K562 (cell line): ENCODE results near the gene MMEL1.
A peak's percentile ranks its signal among the peaks of the same experiment; 100 is the strongest.

ENCODE experiments used
- BHLHE40 ChIP-seq: IDR thresholded peaks from 2 replicates; pipeline ENCODE4 v1.6.1; 2011; ENCODE audit warnings: low read length, improper control_type of control experiment
- BRCA1 ChIP-seq, 2 experiments: fragments of 450-650 bp in 1 of 2; sonication (generic) in 1 of 2; formaldehyde crosslinking in 1 of 2; IDR thresholded peaks; 2 replicates each; pipeline versions ENCODE4 v1.5.0 to v1.6.1; 2017 to 2020; ENCODE audit warnings: mild to moderate bottlenecking in 1 of 2, missing genetic modification reagents in 1 of 2
- EZH2 ChIP-seq: IDR thresholded peaks from 2 replicates; pipeline ENCODE4 v1.6.1; 2012; ENCODE audit warnings: low read depth, mild to moderate bottlenecking, inconsistent platforms, low read length, borderline replicate concordance
- PML ChIP-seq: IDR thresholded peaks from 2 replicates; pipeline ENCODE4 v1.6.1; 2012; ENCODE audit warnings: low read length, inconsistent platforms
- SMAD3 ChIP-seq: fragments of 450-650 bp; formaldehyde crosslinking; conservative IDR thresholded peaks from 2 replicates; pipeline ENCODE4 v1.4.0; 2020; ENCODE audit warnings: mild to moderate bottlenecking
- TAF1 ChIP-seq: IDR thresholded peaks from 2 replicates; pipeline ENCODE4 v1.6.1; 2011; ENCODE audit warnings: mild to moderate bottlenecking, low read length, moderate library complexity; ENCODE audit not compliant: insufficient read depth, control insufficient read depth, severe bottlenecking; ENCODE audit errors: extremely low read depth
- TAF7 ChIP-seq: fragments of 450-650 bp; IDR thresholded peaks from 2 replicates; pipeline ENCODE4 v1.6.1; 2016; ENCODE audit warnings: missing genetic modification characterization, missing compliant biosample characterization
- TCF7L2 ChIP-seq: fragments of 150-350 bp; IDR thresholded peaks from 2 replicates; pipeline ENCODE4 v1.6.1; 2016; ENCODE audit warnings: low read depth, mild to moderate bottlenecking, low read length, moderate library complexity
- ZNF668 ChIP-seq: fragments of 250-450 bp; sonication (Bioruptor Pico); IDR thresholded peaks from 2 replicates; pipeline ENCODE4 v1.8.0; 2022; ENCODE audit warnings: mild to moderate bottlenecking, inconsistent platforms
- ZNF778 ChIP-seq: fragments of 450-650 bp; formaldehyde crosslinking; IDR thresholded peaks from 2 replicates; pipeline ENCODE4 v1.4.0; 2020; ENCODE audit warnings: mild to moderate bottlenecking, moderate library complexity
- TF ChIP-seq, protein P1 (sequence below), 3 experiments: IDR thresholded peaks in 2 of 3; conservative IDR thresholded peaks in 1 of 3; 2 replicates each; pipeline ENCODE4 v1.5.1; 2011 to 2012; ENCODE audit warnings: low read length in 3 of 3, mild to moderate bottlenecking in 3 of 3, control low read depth in 2 of 3, improper control_type of control experiment in 1 of 3, inconsistent platforms in 1 of 3, low read depth in 1 of 3, mixed read lengths in 1 of 3, moderate library complexity in 1 of 3; ENCODE audit not compliant: insufficient read depth in 2 of 3
- TF ChIP-seq, protein P2 (sequence below): sonication (generic); formaldehyde crosslinking; IDR thresholded peaks from 2 replicates; pipeline ENCODE4 v1.8.0; 2022; ENCODE audit warnings: mild to moderate bottlenecking, low read depth, missing genetic modification reagents
- TF ChIP-seq, protein P3 (sequence below): sonication (generic); formaldehyde crosslinking; IDR thresholded peaks from 2 replicates; pipeline ENCODE4 v1.5.0; 2020; ENCODE audit warnings: missing genetic modification reagents
- TF ChIP-seq, protein P4 (sequence below): fragments of 150-350 bp; IDR thresholded peaks from 2 replicates; pipeline ENCODE4 v1.6.1; 2014; ENCODE audit warnings: low read depth, mild to moderate bottlenecking, low read length, borderline replicate concordance

DNA sequence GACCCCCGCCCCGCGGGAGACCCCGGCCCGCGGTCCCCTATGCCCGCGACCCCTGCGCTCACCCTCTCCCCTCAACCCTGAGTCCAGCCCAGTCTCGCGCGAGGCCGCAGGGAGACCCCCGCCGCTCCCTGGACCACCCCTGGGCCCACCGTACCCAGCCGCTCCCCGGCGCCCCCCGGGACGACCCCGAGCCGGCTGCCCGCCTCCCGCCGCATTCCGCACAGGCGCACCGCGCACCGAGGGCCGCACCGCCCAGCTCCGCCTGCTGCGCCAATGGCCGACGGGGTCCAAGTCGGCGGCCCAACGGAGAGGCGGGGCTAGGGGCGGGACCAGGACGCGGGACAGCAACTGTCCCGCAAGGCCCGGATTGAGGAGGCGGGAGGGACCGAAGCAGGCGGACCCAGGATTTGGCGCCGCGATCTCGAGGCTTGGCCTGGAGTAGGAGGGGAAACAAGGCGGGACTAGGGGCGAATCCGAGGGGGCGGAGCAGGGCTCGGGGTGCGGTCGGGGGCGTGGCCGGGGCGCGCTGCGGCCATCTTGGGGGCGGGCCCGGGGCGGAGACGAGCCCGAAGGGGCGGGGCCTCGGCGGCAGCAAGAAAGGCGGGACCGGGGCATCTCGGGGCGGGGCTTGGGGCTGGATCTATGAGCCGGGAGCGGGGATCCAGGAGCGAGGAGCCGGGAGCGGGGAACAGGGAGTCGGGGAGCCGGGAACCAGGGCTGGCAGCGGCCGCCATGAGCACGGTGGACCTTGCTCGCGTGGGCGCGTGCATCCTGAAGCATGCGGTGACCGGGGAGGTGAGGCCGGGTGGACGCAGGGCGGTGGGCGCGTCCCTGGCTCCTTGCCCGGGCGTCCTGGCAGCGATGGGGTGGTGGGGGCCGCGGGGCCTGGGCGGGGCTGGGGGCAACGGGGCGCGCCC lies 46.4 kb downstream of the MMEL1 start, which contains the start of gene PRXL2B:
- TF ChIP-seq TCF7L2 (no peak), BHLHE40 (no peak), TAF7 (tag) (no peak), PML (no peak), BRCA1 (IDR thresholded peaks at IDR 0.05) (no peak), BRCA1 (CRISPR knock-in tag; IDR thresholded peaks at IDR 0.05) (no peak), TAF1 (peak; percentile 42), EZH2 (no peak), SMAD3 (no peak), ZNF778 (CRISPR knock-in tag) (no peak), ZNF668 (no peak)
- TF ChIP-seq, protein P1, sequence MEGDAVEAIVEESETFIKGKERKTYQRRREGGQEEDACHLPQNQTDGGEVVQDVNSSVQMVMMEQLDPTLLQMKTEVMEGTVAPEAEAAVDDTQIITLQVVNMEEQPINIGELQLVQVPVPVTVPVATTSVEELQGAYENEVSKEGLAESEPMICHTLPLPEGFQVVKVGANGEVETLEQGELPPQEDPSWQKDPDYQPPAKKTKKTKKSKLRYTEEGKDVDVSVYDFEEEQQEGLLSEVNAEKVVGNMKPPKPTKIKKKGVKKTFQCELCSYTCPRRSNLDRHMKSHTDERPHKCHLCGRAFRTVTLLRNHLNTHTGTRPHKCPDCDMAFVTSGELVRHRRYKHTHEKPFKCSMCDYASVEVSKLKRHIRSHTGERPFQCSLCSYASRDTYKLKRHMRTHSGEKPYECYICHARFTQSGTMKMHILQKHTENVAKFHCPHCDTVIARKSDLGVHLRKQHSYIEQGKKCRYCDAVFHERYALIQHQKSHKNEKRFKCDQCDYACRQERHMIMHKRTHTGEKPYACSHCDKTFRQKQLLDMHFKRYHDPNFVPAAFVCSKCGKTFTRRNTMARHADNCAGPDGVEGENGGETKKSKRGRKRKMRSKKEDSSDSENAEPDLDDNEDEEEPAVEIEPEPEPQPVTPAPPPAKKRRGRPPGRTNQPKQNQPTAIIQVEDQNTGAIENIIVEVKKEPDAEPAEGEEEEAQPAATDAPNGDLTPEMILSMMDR (IDR thresholded peaks at IDR 0.05 in 2 of 3, conservative IDR thresholded peaks at IDR 0.05 in 1 of 3; ENCODE audit: insufficient read depth in 2 of 3, low read depth in 1 of 3, low read length in 3 of 3) = no peak
- TF ChIP-seq, protein P2, sequence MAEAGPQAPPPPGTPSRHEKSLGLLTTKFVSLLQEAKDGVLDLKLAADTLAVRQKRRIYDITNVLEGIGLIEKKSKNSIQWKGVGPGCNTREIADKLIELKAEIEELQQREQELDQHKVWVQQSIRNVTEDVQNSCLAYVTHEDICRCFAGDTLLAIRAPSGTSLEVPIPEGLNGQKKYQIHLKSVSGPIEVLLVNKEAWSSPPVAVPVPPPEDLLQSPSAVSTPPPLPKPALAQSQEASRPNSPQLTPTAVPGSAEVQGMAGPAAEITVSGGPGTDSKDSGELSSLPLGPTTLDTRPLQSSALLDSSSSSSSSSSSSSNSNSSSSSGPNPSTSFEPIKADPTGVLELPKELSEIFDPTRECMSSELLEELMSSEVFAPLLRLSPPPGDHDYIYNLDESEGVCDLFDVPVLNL (CRISPR knock-in tag) = peak; percentile 86
- TF ChIP-seq, protein P3, sequence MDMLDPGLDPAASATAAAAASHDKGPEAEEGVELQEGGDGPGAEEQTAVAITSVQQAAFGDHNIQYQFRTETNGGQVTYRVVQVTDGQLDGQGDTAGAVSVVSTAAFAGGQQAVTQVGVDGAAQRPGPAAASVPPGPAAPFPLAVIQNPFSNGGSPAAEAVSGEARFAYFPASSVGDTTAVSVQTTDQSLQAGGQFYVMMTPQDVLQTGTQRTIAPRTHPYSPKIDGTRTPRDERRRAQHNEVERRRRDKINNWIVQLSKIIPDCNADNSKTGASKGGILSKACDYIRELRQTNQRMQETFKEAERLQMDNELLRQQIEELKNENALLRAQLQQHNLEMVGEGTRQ = no peak
- TF ChIP-seq, protein P4, sequence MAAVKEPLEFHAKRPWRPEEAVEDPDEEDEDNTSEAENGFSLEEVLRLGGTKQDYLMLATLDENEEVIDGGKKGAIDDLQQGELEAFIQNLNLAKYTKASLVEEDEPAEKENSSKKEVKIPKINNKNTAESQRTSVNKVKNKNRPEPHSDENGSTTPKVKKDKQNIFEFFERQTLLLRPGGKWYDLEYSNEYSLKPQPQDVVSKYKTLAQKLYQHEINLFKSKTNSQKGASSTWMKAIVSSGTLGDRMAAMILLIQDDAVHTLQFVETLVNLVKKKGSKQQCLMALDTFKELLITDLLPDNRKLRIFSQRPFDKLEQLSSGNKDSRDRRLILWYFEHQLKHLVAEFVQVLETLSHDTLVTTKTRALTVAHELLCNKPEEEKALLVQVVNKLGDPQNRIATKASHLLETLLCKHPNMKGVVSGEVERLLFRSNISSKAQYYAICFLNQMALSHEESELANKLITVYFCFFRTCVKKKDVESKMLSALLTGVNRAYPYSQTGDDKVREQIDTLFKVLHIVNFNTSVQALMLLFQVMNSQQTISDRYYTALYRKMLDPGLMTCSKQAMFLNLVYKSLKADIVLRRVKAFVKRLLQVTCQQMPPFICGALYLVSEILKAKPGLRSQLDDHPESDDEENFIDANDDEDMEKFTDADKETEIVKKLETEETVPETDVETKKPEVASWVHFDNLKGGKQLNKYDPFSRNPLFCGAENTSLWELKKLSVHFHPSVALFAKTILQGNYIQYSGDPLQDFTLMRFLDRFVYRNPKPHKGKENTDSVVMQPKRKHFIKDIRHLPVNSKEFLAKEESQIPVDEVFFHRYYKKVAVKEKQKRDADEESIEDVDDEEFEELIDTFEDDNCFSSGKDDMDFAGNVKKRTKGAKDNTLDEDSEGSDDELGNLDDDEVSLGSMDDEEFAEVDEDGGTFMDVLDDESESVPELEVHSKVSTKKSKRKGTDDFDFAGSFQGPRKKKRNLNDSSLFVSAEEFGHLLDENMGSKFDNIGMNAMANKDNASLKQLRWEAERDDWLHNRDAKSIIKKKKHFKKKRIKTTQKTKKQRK = no peak
